SK-N-SH (cell line): ENCODE results near the gene SPATA12. TPM values are rescaled to one million over a fixed set of nuclear protein-coding genes. Genes with fewer than 3 reads are reported as not detected.

ENCODE experiments used
- CTCF ChIA-PET: fragments of 300-600, 350-600 bp; formaldehyde crosslinking; extraction: SDS; loops from one replicate; lab custom pipeline; 2021; lab: Yijun Ruan, JAX
- POLR2A ChIA-PET: fragments of 350-600 bp; sonication (Branson Sonifier 250); formaldehyde crosslinking; extraction: SDS; loops from one replicate; lab custom pipeline; 2020; ENCODE audit warnings: antibody characterized with exemption, inconsistent platforms; lab: Yijun Ruan, JAX
- DNase-seq: peaks from one replicate; pipeline ENCODE4 v3.0.0; 2012
- H2AFZ ChIP-seq: fragments of 200-600 bp; sonication (generic); 2 replicates; pipeline ENCODE4 v1.8.1; 2016; ENCODE audit warnings: antibody characterized with exemption, mild to moderate bottlenecking, low read depth
- H3F3A ChIP-seq: fragments of 200-600 bp; sonication (generic); replicated peaks from 2 replicates; pipeline ENCODE3; 2016; ENCODE audit warnings: antibody characterized with exemption, mild to moderate bottlenecking; ENCODE audit not compliant: insufficient read depth
- H3K27ac ChIP-seq, 2 experiments: fragments of 200-500 bp in 1 of 2; fragments of 200-600 bp in 1 of 2; sonication (Bioruptor generic) in 1 of 2; sonication (generic), shearing (Covaris generic) in 1 of 2; 2 replicates each; pipeline versions ENCODE4 v1.5.1 to v1.6.1; 2014 to 2016; ENCODE audit warnings: low read depth in 2 of 2, inconsistent platforms in 1 of 2, low read length in 1 of 2, mild to moderate bottlenecking in 1 of 2, mixed read lengths in 1 of 2
- H3K27me3 ChIP-seq: fragments of 200-600 bp; sonication (generic), shearing (Covaris generic); 2 replicates; pipeline ENCODE4 v1.6.1; 2016; ENCODE audit warnings: mixed run types; ENCODE audit not compliant: insufficient read depth
- H3K36me3 ChIP-seq, 2 experiments: fragments of 200-500 bp in 1 of 2; fragments of 200-600 bp in 1 of 2; sonication (Bioruptor generic) in 1 of 2; sonication (generic) in 1 of 2; replicated peaks in 1 of 2; 2 replicates each; pipeline versions ENCODE3 to v1.5.1; 2014 to 2016; ENCODE audit warnings: low read length in 1 of 2, mild to moderate bottlenecking in 1 of 2; ENCODE audit not compliant: insufficient read depth in 2 of 2, control insufficient read depth in 1 of 2
- H3K4me1 ChIP-seq, 2 experiments: fragments of 200-500 bp in 1 of 2; fragments of 200-600 bp in 1 of 2; sonication (Bioruptor generic) in 1 of 2; sonication (generic), shearing (Covaris generic) in 1 of 2; 2 replicates each; pipeline versions ENCODE4 v1.5.1 to v1.6.1; 2014 to 2016; ENCODE audit warnings: low read depth in 1 of 2, low read length in 1 of 2, mixed run types in 1 of 2; ENCODE audit not compliant: insufficient read depth in 2 of 2, control insufficient read depth in 1 of 2
- H3K4me2 ChIP-seq: fragments of 200-600 bp; sonication (generic), shearing (Covaris generic); 2 replicates; pipeline ENCODE4 v1.6.1; 2017; ENCODE audit warnings: mixed run types
- H3K4me3 ChIP-seq, 2 experiments: fragments of 200-500 bp in 1 of 2; fragments of 200-600 bp in 1 of 2; sonication (Bioruptor generic) in 1 of 2; sonication (generic), shearing (Covaris generic) in 1 of 2; 2 replicates each; pipeline versions ENCODE4 v1.5.1 to v1.8.1; 2014 to 2016; ENCODE audit warnings: low read depth in 2 of 2, inconsistent platforms in 1 of 2, low read length in 1 of 2, mild to moderate bottlenecking in 1 of 2, mixed read lengths in 1 of 2, moderate library complexity in 1 of 2
- H3K79me2 ChIP-seq: fragments of 200-600 bp; sonication (generic); 2 replicates; pipeline ENCODE4 v1.8.1; 2017; ENCODE audit warnings: mild to moderate bottlenecking; ENCODE audit not compliant: insufficient read depth
- H3K9ac ChIP-seq: fragments of 200-600 bp; sonication (generic); 2 replicates; pipeline ENCODE4 v1.6.1; 2017; ENCODE audit warnings: mixed run types
- H3K9me2 ChIP-seq: fragments of 200-600 bp; sonication (generic); 2 replicates; pipeline ENCODE4 v1.6.1; 2017; ENCODE audit warnings: mixed run types
- H3K9me3 ChIP-seq: fragments of 200-600 bp; sonication (generic); 2 replicates; pipeline ENCODE4 v1.6.1; 2017; ENCODE audit warnings: mixed run types, mild to moderate bottlenecking, moderate library complexity
- H4K20me1 ChIP-seq: fragments of 200-600 bp; sonication (generic); 2 replicates; pipeline ENCODE4 v1.6.1; 2017; ENCODE audit warnings: mild to moderate bottlenecking, mixed run types; ENCODE audit not compliant: insufficient read depth
- CHD2 ChIP-seq: fragments of 150-350 bp; IDR thresholded peaks from 2 replicates; pipeline ENCODE4 v1.6.1; 2018; ENCODE audit warnings: low read length; ENCODE audit not compliant: partially characterized antibody
- FOSL2 ChIP-seq: IDR thresholded peaks from 2 replicates; pipeline ENCODE4 v1.4.0; 2012; ENCODE audit warnings: low read depth, mild to moderate bottlenecking, moderate library complexity, borderline replicate concordance
- MAX ChIP-seq: IDR thresholded peaks from 2 replicates; pipeline ENCODE4 v1.4.0; 2012; ENCODE audit warnings: low read depth
- MEF2A ChIP-seq: IDR thresholded peaks from 2 replicates; pipeline ENCODE4 v1.4.0; 2012; ENCODE audit warnings: low read depth, borderline replicate concordance
- PBX3 ChIP-seq: IDR thresholded peaks from 2 replicates; pipeline ENCODE4; 2012
- POLR2AphosphoS5 ChIP-seq: IDR thresholded peaks from 2 replicates; pipeline ENCODE4 v1.6.1; 2012; ENCODE audit warnings: low read depth, low read length
- RAD21 ChIP-seq: IDR thresholded peaks from 2 replicates; pipeline ENCODE4 v1.6.1; 2012; ENCODE audit warnings: mild to moderate bottlenecking, low read length
- REST ChIP-seq: IDR thresholded peaks from 2 replicates; pipeline ENCODE4 v1.6.1; 2012; ENCODE audit warnings: mild to moderate bottlenecking, low read depth, low read length, moderate library complexity
- SMC3 ChIP-seq: IDR thresholded peaks from 2 replicates; pipeline ENCODE4 v1.6.1; 2012; ENCODE audit warnings: low read depth, low read length, improper control_type of control experiment
- TAF1 ChIP-seq: IDR thresholded peaks from 2 replicates; pipeline ENCODE4 v1.6.1; 2012; ENCODE audit warnings: low read depth, mild to moderate bottlenecking, low read length, moderate library complexity, borderline replicate concordance
- TEAD4 ChIP-seq: IDR thresholded peaks from 2 replicates; pipeline ENCODE4 v1.4.0; 2012; ENCODE audit warnings: mild to moderate bottlenecking, borderline replicate concordance; ENCODE audit not compliant: insufficient read depth
- USF1 ChIP-seq: IDR thresholded peaks from 2 replicates; pipeline ENCODE4 v1.4.0; 2012; ENCODE audit warnings: low read depth, borderline replicate concordance
- YY1 ChIP-seq: IDR thresholded peaks from 2 replicates; pipeline ENCODE4 v1.4.0; 2012; ENCODE audit warnings: low read depth, mild to moderate bottlenecking
- WGBS: methylation state at CpG from one replicate; pipeline ENCODE4 v1.1.6; 2017; ENCODE audit warnings: low lambda C conversion rate; 5-methylcytosine and 5-hydroxymethylcytosine counted together
- polyA plus RNA-seq, 3 experiments: library from polyadenylated mRNA; depleted of rRNA; stranded (reverse); fragments of >200 nt; gene quantifications; 2 replicates each; pipeline ENCODE4 v1.2.3, GENCODE V29; 2012

Gene SPATA12
- polyA plus RNA-seq, 1 of the 3 experiments (the other 2 are of a cell fraction): 0.33 TPM

GRCh38 chr3:57116501-57116900, 56.0 kb downstream of the SPATA12 start:
- WGBS: 96% methylated on average over 3 of the region's 3 CpGs
- TF ChIP-seq USF1: no peak
- TF ChIP-seq REST: no peak
- TF ChIP-seq MAX: no peak
- no peak for TF ChIP-seq RAD21
- TF ChIP-seq POLR2AphosphoS5: no peak
- TF ChIP-seq YY1: no peak
- TF ChIP-seq MEF2A: no peak
- TF ChIP-seq SMC3: no peak
- no peak for TF ChIP-seq TEAD4
- no peak for TF ChIP-seq FOSL2
- no peak for TF ChIP-seq TAF1
- no peak for TF ChIP-seq PBX3
- TF ChIP-seq CHD2: no peak

More at GRCh38 chr3:57116501-57116900, 56.0 kb downstream of the SPATA12 start:
- Histone ChIP-seq H3K79me2 (no peaks in the 10 kb centered on the region), H4K20me1 (no peaks in the 10 kb centered on the region), H3K9ac (no peak overlapping the region), H3K9me3 (no peaks in the 10 kb centered on the region), H3K36me3 (no peaks in the 10 kb centered on the region), H2AFZ (no peak overlapping the region), H3K4me2 (no peak overlapping the region), H3K27ac (no peak overlapping the region), H3F3A (no peaks in the 10 kb centered on the region), H3K4me1 (peaks cover 0 to 31% of the 10 kb centered on the region in 2 experiments; a peak in 2 of 4 replicates), H3K4me3 (no peak overlapping the region), H3K27me3 (no peaks in the 10 kb centered on the region), H3K9me2 (no peaks in the 10 kb centered on the region)
- DNase-seq: no peak
- CTCF ChIA-PET: interaction anchor here (0.7 to 1.7 kb wide), 4 partner anchors 16 to 121 kb away, joined by 3 read pairs; no protein-coding TSS in a partner anchor
- POLR2A ChIA-PET: no interaction called here
